OCI-LY3 (cell line): ENCODE data around the gene GPC2.
A peak's percentile ranks its signal among the peaks of the same experiment; 100 is the strongest.
"Not testable (repeated sequence)": the region's sequence is repeated elsewhere in the genome, so short reads cannot be mapped to it uniquely, and the experiment has no call there.

Experiments used
- H2AFZ ChIP-seq: fragments of 200-600, 300-600 bp; shearing (Covaris generic); 2 replicates; pipeline ENCODE4 v1.6.0; 2014; ENCODE audit warnings: antibody characterized with exemption, low read depth, low read length
- H3K27ac ChIP-seq: fragments of 200-600, 300-600 bp; sonication (generic); 2 replicates; pipeline ENCODE4 v1.5.1; 2014; ENCODE audit warnings: mild to moderate bottlenecking, low read length, moderate library complexity, mixed read lengths
- H3K27me3 ChIP-seq: fragments of 200-600, 300-600 bp; sonication (generic); 2 replicates; pipeline ENCODE4 v1.6.1; 2014; ENCODE audit warnings: low read depth, low read length, mixed read lengths
- H3K36me3 ChIP-seq: fragments of 200-600, 300-600 bp; sonication (generic); replicated peaks from 2 replicates; pipeline ENCODE3; 2014; ENCODE audit warnings: low read depth, low read length, mixed read lengths
- H3K4me1 ChIP-seq: fragments of 300-600, 200-600 bp; sonication (generic); 2 replicates; pipeline ENCODE4 v1.6.1; 2014; ENCODE audit warnings: low read length, mixed read lengths
- H3K4me2 ChIP-seq: fragments of 200-600, 300-600 bp; sonication (generic); 2 replicates; pipeline ENCODE4 v1.6.1; 2014; ENCODE audit warnings: low read length, mixed read lengths
- H3K4me3 ChIP-seq: fragments of 300-600, 200-600 bp; sonication (generic); 2 replicates; pipeline ENCODE4 v1.5.1; 2014; ENCODE audit warnings: antibody characterized with exemption, mild to moderate bottlenecking, low read length, moderate library complexity
- H3K79me2 ChIP-seq: fragments of 300-600, 200-600 bp; shearing (Covaris generic); 2 replicates; pipeline ENCODE4 v1.6.1; 2014; ENCODE audit warnings: mild to moderate bottlenecking, low read length, mixed read lengths
- H3K9ac ChIP-seq: fragments of 300-600, 200-600 bp; shearing (Covaris generic); 2 replicates; pipeline ENCODE4 v1.6.0; 2014; ENCODE audit warnings: mild to moderate bottlenecking, low read length, moderate library complexity
- H3K9me3 ChIP-seq: fragments of 200-600, 300-600 bp; shearing (Covaris generic); 2 replicates; pipeline ENCODE4 v1.6.1; 2014; ENCODE audit warnings: low read length, mixed read lengths; ENCODE audit not compliant: insufficient read depth
- H4K20me1 ChIP-seq: fragments of 200-600, 300-600 bp; sonication (generic); 2 replicates; pipeline ENCODE4 v1.6.1; 2016; ENCODE audit warnings: low read length, mixed read lengths; ENCODE audit not compliant: insufficient read depth
- EZH2phosphoT487 ChIP-seq: fragments of 200-600 bp; shearing (Covaris generic); IDR thresholded peaks from 2 replicates; pipeline ENCODE4 v1.6.1; 2018; ENCODE audit warnings: antibody characterized with exemption, mixed run types, low read depth
- TF ChIP-seq, protein P1 (sequence below): fragments of 200-600, 300-600 bp; sonication (generic); IDR thresholded peaks from 2 replicates; pipeline ENCODE4 v1.5.1; 2014; ENCODE audit warnings: antibody characterized with exemption, low read length, low read depth

The GPC2 gene

DNA sequence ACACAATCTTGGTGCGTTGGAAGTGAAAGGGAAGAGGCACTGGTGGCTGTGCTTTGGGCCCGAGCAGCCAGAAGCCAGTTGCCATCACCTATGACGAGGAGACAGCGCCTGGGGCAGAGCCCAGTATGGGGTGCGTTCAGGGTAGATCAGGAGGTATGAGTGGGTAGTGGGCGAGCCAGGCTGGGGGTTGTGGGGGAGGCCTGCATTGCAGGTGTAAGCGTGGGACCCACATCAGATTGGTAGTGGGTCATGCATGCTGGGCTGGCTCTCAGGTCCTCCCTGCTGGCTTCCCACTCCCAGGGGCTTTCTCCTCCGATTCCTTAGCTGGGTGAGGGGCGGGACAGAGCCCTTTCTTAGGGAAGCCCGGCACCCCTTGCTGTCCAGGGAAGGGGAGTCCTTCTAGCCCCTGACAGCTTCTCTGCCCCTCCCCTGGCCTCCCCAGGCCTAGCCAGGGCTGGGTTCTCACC lies 42.1 kb upstream of the GPC2 start:
- H3K9ac ChIP-seq: no peak overlapping the region
- no peak for TF ChIP-seq EZH2phosphoT487
- TF ChIP-seq, protein P1, sequence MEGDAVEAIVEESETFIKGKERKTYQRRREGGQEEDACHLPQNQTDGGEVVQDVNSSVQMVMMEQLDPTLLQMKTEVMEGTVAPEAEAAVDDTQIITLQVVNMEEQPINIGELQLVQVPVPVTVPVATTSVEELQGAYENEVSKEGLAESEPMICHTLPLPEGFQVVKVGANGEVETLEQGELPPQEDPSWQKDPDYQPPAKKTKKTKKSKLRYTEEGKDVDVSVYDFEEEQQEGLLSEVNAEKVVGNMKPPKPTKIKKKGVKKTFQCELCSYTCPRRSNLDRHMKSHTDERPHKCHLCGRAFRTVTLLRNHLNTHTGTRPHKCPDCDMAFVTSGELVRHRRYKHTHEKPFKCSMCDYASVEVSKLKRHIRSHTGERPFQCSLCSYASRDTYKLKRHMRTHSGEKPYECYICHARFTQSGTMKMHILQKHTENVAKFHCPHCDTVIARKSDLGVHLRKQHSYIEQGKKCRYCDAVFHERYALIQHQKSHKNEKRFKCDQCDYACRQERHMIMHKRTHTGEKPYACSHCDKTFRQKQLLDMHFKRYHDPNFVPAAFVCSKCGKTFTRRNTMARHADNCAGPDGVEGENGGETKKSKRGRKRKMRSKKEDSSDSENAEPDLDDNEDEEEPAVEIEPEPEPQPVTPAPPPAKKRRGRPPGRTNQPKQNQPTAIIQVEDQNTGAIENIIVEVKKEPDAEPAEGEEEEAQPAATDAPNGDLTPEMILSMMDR: no peak
- no peak overlapping the region for H3K4me2 ChIP-seq
- H3K4me1 ChIP-seq: peaks cover 27% of the 10 kb centered on the region
- no peak overlapping the region for H3K27ac ChIP-seq
- H3K79me2 ChIP-seq: no peaks in the 10 kb centered on the region
- no peaks in the 10 kb centered on the region for H4K20me1 ChIP-seq
- no peaks in the 10 kb centered on the region for H3K27me3 ChIP-seq
- H2AFZ ChIP-seq: no peak overlapping the region
- H3K36me3 ChIP-seq: no peaks in the 10 kb centered on the region
- H3K4me3 ChIP-seq: no peak overlapping the region
- H3K9me3 ChIP-seq: no peaks in the 10 kb centered on the region

DNA sequence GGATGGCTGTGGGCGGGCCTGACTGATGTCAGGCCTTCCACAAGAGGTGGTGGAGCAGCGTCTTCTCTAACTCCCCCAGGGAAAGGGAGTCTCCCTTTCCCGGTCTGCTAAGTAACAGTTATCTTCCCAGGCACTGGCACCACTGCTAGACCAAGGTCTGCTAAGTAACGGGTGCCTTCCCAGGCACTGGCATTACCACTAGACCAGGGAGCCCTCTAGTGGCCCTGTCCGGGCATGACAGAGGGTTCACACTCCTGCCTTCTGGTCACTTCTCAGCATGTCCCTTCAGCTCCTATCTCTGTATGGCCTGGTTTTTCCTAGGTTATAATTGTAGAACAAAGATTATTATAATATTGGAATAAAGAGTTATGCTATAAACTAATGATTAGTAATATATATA lies 40.8 kb upstream of the GPC2 start:
- not testable (repeated sequence) for H2AFZ ChIP-seq, H3K36me3 ChIP-seq, H3K9me3 ChIP-seq, H3K4me2 ChIP-seq, H3K9ac ChIP-seq, H3K79me2 ChIP-seq, H4K20me1 ChIP-seq, H3K27me3 ChIP-seq
- H3K27ac ChIP-seq: peak overlapping the region; percentile 82
- peaks cover 27% of the 10 kb centered on the region for H3K4me1 ChIP-seq
- peak overlapping the region; percentile 69; the same call in 1 of the 2 replicates for H3K4me3 ChIP-seq

DNA sequence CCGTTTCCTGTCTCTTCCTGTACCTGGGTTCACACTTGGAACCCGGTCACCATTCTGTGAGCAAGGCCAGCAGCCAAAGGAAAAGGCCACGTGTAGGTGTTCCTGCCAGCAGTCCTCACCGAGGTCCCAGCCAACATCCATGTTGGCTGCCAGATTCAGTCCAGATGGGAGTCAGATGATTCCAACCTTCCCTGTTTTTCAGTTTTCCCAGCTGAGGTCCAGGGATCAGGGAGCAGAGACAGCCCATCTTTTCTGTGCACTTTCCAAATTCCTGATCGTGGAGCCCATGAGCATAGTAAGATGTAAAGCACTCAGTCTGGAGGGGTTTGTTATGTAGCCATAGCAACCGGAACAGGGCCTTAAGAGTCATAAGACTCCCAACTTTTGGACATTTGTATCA lies 38.7 kb upstream of the GPC2 start:
- H3K27ac ChIP-seq: no peak overlapping the region
- TF ChIP-seq EZH2phosphoT487: no peak
- TF ChIP-seq, protein P1: no peak
- H3K9me3 ChIP-seq: no peaks in the 10 kb centered on the region
- H3K4me2 ChIP-seq: no peak overlapping the region
- no peak overlapping the region for H3K4me3 ChIP-seq
- no peak overlapping the region for H3K9ac ChIP-seq
- no peaks in the 10 kb centered on the region for H4K20me1 ChIP-seq
- H3K27me3 ChIP-seq: no peaks in the 10 kb centered on the region
- no peaks in the 10 kb centered on the region for H3K79me2 ChIP-seq
- no peak overlapping the region for H2AFZ ChIP-seq
- H3K36me3 ChIP-seq: no peaks in the 10 kb centered on the region
- H3K4me1 ChIP-seq: peaks cover 23% of the 10 kb centered on the region

DNA sequence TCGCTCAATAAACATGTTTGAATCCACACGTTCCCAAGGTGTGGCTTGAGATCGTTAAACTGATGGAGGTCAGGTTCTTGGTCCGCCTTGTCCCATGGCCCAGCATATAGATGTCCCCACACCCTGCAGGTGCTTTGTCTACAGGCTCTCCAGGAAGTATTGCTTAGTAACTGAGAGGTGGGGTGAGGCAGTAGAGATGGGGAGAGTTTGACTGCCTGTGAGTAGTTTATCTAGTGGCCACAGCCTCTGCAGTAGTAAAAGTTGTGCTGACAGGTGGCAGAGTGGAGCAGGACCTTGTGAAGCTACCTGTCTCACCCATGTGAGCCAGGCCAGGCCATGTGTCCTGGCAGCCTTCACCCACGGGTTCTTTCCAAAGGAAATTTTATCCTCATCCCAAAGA lies 37.2 kb upstream of the GPC2 start:
- not testable (repeated sequence) for H3K79me2 ChIP-seq, H4K20me1 ChIP-seq, H2AFZ ChIP-seq, H3K9ac ChIP-seq, H3K27ac ChIP-seq, H3K36me3 ChIP-seq, H3K9me3 ChIP-seq, H3K4me3 ChIP-seq, H3K4me2 ChIP-seq, H3K27me3 ChIP-seq
- H3K4me1 ChIP-seq: peaks cover 23% of the 10 kb centered on the region

DNA sequence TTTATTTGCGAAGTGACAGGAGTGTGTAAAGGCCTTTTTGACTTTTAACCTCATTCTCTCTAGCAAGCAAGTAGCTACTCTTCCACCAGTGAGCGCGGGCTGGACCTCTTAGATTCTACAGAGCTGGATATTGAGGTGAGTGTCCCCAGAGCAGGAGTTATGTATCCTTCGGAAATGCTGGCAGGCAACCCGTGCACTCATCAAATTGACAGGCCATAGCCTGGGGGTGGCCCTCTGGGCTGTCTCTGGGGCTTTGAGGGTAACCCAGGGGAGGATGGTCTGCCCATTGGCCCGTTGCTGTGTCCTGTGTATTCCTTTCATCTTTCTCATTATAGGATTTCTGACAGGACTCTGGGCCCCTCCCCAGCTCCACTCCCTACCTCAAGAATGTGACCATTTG lies 36.5 kb upstream of the GPC2 start:
- TF ChIP-seq, protein P1: no peak
- no peak for TF ChIP-seq EZH2phosphoT487
- Histone ChIP-seq H3K9ac (no peak overlapping the region), H3K36me3 (no peaks in the 10 kb centered on the region), H4K20me1 (no peaks in the 10 kb centered on the region), H3K79me2 (no peaks in the 10 kb centered on the region), H3K27me3 (no peaks in the 10 kb centered on the region), H3K27ac (no peak overlapping the region), H3K9me3 (no peaks in the 10 kb centered on the region), H2AFZ (no peak overlapping the region), H3K4me1 (peaks cover 30% of the 10 kb centered on the region), H3K4me2 (no peak overlapping the region), H3K4me3 (no peak overlapping the region)
